SK-N-SH treated with all-trans-retinoic acid at 6 μM for 48 hours (cell line): ENCODE data around the gene GGNBP2.

ENCODE experiments used
- ARNTL ChIP-seq: fragments of 450-650 bp; formaldehyde crosslinking; IDR thresholded peaks from 2 replicates; pipeline ENCODE4 v1.5.0; 2020; ENCODE audit warnings: low read depth, mild to moderate bottlenecking, moderate library complexity, borderline replicate concordance
- ZFP30 ChIP-seq: fragments of 450-650 bp; formaldehyde crosslinking; IDR thresholded peaks from 2 replicates; pipeline ENCODE4 v1.5.0; 2022; ENCODE audit warnings: mild to moderate bottlenecking, moderate library complexity
- ZNF565 ChIP-seq: fragments of 450-650 bp; formaldehyde crosslinking; conservative IDR thresholded peaks from 2 replicates; pipeline ENCODE4 v1.5.0; 2020; ENCODE audit warnings: low read depth, mild to moderate bottlenecking, moderate library complexity
- TF ChIP-seq, protein P1 (sequence below): fragments of 250-450 bp; sonication (Bioruptor Pico); IDR thresholded peaks from 2 replicates; pipeline ENCODE4 v1.8.0; 2020; ENCODE audit warnings: mild to moderate bottlenecking, moderate library complexity, borderline replicate concordance

GRCh38 chr17:36510636-36511035 lies 34.1 kb upstream of the GGNBP2 start:
- TF ChIP-seq ZFP30: no peak
- no peak for TF ChIP-seq ARNTL (CRISPR knock-in tag)
- TF ChIP-seq, protein P1, sequence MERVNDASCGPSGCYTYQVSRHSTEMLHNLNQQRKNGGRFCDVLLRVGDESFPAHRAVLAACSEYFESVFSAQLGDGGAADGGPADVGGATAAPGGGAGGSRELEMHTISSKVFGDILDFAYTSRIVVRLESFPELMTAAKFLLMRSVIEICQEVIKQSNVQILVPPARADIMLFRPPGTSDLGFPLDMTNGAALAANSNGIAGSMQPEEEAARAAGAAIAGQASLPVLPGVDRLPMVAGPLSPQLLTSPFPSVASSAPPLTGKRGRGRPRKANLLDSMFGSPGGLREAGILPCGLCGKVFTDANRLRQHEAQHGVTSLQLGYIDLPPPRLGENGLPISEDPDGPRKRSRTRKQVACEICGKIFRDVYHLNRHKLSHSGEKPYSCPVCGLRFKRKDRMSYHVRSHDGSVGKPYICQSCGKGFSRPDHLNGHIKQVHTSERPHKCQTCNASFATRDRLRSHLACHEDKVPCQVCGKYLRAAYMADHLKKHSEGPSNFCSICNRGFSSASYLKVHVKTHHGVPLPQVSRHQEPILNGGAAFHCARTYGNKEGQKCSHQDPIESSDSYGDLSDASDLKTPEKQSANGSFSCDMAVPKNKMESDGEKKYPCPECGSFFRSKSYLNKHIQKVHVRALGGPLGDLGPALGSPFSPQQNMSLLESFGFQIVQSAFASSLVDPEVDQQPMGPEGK (CRISPR knock-in tag): no peak
- TF ChIP-seq ZNF565 (CRISPR knock-in tag): no peak
